NCI-H1048 (cell line): ENCODE results near the gene EXOC7.
A peak's percentile ranks its signal among the peaks of the same experiment; 100 is the strongest.

ENCODE experiments used
- DNase-seq: peaks from one replicate; lab custom pipeline; 2025; lab: John Stamatoyannopoulos, UW

Gene EXOC7

GRCh38 chr17:76103274-76104139, at the start of gene EXOC7:
Gene EXOC7, minus strand, starts transcription at chr17:76103787. Its CDS starts 95 bp downstream, at chr17:76103692.
- DNase-seq: peak; percentile 84

- DNase-seq: no peak
These were observed 49.6 kb upstream of the EXOC7 start for GRCh38 chr17:76153202-76153601.

DNA sequence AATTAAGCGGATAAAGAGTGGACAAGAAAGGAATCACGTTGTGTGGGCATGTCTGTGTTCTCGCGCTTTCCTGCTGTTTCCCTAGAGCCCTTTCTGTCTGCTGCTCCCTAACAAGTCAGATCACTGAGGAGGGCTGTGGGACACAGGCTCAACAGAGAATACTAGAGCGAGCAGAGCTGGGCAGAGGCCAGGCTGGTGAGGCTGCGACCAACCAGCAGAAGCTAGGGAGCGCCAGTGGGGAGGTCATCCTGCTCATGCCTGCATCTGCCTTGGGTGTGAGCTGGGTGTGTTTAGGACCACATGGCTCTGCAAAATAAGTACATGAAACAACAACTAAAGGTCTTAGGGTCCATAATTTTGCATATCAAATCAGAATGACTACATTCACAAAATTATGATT, 49.0 kb upstream of the EXOC7 start:
- no peak for DNase-seq

DNA sequence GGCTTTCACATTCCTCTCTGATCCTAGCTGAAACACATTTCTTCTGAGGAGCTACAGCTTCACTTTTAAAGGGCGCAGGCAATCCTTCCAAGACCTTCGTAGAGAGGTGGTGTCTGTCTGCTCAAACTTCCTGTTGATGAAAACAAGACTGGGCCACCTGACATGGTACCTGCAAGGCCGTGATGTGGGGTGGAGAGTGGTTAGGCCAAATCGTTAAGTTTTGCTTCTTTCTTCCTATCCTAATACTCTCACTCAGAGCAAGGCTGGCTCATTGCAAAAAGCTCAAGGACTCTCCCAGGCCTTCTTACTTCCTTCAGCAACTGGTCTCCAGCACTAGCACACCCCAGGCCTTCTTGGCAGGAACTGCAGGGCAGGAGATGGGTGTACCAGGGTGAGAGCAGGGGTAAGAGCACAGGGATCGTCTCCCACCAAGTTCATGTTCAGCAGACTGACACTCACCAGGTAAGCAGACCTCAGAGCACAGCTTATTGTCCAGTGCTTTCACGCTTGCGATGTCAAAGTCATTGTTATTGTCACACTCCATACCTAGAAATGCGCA, 48.4 kb upstream of the EXOC7 start:
- no peak for DNase-seq

DNA sequence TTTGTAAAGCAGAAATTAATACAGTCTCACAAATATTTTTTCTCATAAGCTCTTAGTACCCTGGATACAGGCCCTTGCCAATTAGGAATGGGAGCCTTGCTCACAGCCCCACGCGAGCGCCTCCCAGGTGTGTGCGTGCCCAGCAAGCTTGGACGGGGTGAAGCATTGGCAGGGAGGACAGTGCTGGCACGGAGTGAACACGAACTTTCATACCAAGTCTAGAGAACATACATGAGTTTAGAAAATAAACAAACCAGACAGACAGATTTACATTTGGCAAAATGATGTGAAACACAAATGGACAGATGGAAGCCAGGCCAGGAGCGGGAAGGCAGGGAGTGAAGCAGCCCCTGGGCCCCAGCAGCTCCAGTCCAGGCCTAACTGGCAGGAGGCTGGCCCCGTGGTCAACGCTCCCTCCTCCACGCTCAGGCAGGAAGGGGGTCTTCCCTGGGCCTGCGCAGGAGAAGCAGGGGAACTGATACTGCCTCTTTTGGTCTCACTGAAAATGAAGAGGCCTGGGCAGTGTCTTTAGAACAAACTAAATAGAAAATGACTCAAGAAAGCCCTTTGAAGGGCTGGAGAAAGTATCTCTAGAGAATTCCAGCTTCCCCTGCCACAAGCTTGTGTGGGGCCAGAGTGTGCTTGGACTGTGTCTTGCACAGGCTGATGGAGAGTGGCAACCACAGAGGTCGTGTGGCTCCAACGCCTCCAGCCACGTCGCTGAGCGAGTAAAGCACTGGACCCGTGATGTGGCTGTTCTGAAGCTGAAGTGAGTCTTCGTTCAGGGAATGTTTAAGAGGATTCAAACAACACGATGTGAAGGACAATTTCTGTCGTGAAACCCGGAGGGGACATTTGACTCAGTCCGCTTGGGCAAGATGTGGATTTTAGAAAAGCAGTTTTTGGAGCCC, 47.4 kb upstream of the EXOC7 start:
- no peak for DNase-seq

- DNase-seq: no peak
These were observed 45.6 kb upstream of the EXOC7 start for GRCh38 chr17:76149214-76149613.

GRCh38 chr17:76148015-76148326, 44.4 kb upstream of the EXOC7 start:
- DNase-seq: no peak

DNA sequence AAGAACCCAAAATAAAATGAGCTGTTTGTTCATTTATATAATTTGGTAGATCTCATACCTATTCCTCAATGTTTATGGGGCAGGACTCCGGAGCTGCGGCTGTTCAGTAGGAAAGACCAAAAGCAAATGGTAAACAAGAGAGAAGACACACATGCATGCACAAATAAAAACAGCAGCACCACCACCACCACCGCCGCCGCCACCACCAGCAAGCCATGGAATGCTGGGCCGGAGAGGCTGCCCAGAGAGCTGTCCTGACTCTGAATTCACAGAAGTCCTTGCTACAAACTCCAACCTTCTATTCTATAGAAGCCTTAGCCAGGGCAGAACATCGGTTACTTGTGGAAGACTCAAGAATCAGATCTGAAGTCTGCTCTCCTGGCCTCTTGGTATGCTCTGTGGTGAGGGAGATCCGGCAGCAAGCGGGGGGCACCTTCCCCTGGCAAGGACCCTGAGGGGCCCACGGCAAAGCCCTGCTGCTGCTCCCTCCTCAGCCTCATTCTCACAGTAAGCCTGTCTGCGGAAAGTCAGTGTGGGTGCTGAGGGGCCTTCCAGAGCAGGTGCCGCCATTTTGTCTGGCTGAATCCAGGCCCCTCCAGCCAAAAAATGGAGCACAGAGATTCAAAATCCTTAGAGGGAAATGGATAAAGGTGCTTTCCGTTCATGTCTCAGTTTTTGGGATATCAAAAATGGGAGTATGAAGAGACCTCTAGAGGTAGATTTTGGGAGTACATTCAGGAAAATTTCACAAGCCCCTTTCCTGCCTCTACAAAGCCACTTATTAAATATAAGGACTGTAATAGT, 43.8 kb upstream of the EXOC7 start:
- DNase-seq: no peak

DNA sequence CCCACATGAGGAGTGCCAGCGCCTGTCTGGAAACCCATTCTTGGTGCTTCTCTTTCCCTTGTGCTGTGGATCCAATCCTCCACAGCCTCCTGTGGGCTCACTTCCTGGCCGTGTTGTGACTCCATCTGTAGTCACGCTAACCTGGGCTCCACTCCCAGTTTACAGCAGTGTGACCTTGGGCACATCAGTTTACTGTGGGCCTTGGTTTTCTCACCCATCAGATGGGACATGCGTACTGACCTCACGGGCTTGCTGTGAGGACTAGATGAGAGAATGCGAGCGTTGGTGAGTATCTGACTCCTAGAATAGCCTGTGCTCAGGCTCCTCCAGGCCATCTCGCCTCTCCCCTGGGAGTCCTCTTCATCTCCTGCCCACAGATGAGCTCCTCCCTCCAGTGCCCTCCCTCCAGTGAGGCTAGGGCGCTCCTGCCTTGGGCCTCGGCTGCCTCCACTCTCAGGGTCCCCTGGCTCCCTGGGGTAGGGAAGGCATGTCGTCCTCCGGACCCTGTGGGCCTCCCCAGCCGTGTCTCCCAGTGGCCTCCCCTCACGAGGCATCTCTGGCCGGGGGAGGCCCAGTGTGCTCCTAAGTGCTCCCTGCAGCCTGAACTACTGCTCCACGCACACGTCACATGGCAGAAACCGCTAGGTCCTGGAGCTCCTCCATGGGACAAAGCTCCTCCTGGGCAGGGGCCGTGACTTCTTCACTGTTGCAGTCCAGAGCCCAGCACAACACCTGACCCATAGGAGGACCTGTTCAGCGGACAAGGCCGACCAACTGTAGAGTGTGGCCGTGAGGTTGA, 42.7 kb upstream of the EXOC7 start:
- DNase-seq: no peak

- no peak for DNase-seq
These were observed 41.9 kb upstream of the EXOC7 start for GRCh38 chr17:76145231-76146052.

- DNase-seq: no peak
These were observed 39.0 kb upstream of the EXOC7 start for GRCh38 chr17:76142585-76143041.

DNA sequence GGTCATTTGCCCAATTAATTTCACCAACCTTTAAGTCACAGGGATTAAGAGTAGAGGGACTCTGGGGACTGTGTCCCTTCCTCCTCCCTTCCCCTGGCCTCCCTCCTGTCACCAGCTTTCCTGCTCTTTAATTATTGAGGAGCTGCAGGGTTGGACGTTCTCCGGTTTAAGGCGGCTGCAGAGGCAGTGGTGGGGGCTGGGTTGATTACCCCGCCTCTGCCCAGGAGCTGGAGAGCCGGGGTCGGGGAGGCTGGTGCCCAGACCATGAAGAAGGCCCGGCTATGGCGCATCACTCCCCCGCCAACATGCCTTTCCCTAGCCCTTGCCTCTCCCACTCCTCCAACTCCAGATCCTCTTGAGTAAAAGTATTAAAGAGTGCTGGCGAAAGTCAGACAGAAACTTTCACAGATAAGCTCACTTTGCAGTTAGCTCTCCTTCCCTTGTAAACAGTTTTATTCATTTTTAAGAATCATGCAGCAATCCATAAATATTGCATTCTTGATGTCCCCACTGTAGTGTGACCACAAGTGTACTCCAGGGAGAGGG, 38.5 kb upstream of the EXOC7 start:
- no peak for DNase-seq

GRCh38 chr17:76141212-76142038, 37.8 kb upstream of the EXOC7 start, which contains the start of gene FOXJ1:
Gene FOXJ1, minus strand, starts transcription at chr17:76141245. Its CDS starts 850 bp downstream, at chr17:76140395.
- peak; percentile 89 for DNase-seq

GRCh38 chr17:76140661-76141211, 37.1 kb upstream of the EXOC7 start:
- DNase-seq: no peak

- DNase-seq: no peak
These were observed 36.4 kb upstream of the EXOC7 start for GRCh38 chr17:76139801-76140660.

DNA sequence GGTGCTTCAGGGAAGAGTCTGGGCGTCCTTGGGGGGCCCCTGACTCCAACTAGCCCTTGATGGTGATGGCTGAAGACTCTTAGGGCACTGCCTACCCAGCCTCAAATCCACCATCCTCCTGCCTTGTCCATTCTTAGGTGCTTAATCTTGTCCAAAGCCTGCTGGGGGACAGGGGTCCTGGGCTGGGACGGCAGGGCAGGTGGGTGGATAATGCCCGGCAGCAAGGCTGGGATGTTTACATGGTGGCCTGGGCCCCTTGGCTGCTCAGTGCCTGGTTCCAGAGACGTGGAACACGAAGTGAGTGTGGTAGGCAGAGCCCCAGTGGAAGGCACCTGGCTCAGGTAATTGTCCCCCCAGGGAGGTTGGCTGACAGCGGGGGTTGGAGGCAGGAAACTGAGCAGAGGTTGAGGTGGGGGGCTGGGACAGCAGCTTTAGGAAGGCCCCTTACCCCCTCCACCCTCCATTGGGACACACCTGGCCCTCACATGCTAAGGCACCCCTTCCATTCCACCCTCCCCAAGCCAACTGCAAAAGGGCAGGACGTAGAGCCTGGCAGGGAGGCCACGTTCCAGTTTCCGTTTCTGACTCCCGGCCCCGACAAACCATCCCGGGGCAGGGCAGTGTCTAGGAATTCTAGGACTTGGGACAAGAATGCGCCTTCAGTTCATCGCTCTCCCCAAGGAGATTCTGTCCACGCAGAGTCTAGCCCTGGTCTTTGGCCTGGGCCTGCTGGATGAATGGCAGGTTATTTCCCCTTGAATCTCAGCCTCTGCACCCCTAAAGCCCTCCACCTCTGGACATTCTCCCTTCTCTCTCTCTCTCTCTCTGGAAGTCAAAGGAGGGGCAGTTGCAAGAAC, 35.5 kb upstream of the EXOC7 start:
- no peak for DNase-seq
